GM23338 (cell line): Measurements from ENCODE around the gene GTPBP4. TPM values are rescaled to one million over a fixed set of nuclear protein-coding genes. Genes with fewer than 3 reads are reported as not detected.

Experiments used
- ATAC-seq: fragments of 200-7000 bp; cut with Tn5 transposase; 3 replicates; pipeline ENCODE4 v1.9.1; 2020
- DNase-seq: peaks from one replicate; pipeline ENCODE4 v3.0.0-alpha.2; 2015; ENCODE audit warnings: low spot score
- H2AFZ ChIP-seq: fragments of 200-600 bp; sonication (generic); 2 replicates; pipeline ENCODE4 v1.8.0; 2016; ENCODE audit warnings: antibody characterized with exemption, mild to moderate bottlenecking, moderate library complexity
- H3F3A ChIP-seq: fragments of 200-600 bp; sonication (generic); replicated peaks from 2 replicates; pipeline ENCODE4 v1.8.0; 2017; ENCODE audit warnings: antibody characterized with exemption, mixed run types, low read depth
- H3K27ac ChIP-seq: fragments of 200-600 bp; sonication (generic); 2 replicates; pipeline ENCODE4 v1.6.1; 2016; ENCODE audit warnings: low read depth
- H3K27me3 ChIP-seq: fragments of 200-600 bp; sonication (generic); 2 replicates; pipeline ENCODE4 v1.8.0; 2016; ENCODE audit warnings: mild to moderate bottlenecking, mixed run types, moderate library complexity; ENCODE audit not compliant: insufficient read depth
- H3K36me3 ChIP-seq: fragments of 200-600 bp; sonication (generic); 2 replicates; pipeline ENCODE4 v1.8.0; 2016; ENCODE audit warnings: mild to moderate bottlenecking; ENCODE audit not compliant: insufficient read depth
- H3K4me1 ChIP-seq: fragments of 200-600 bp; sonication (generic); 2 replicates; pipeline ENCODE4 v1.8.0; 2016; ENCODE audit warnings: mild to moderate bottlenecking, moderate library complexity; ENCODE audit not compliant: insufficient read depth
- H3K4me2 ChIP-seq: fragments of 200-600 bp; sonication (generic); 2 replicates; pipeline ENCODE4 v1.7.1; 2017; ENCODE audit warnings: mixed run types
- H3K4me3 ChIP-seq: fragments of 200-600 bp; sonication (generic); 2 replicates; pipeline ENCODE4 v1.6.1; 2016; ENCODE audit warnings: mixed run types
- H3K79me2 ChIP-seq: fragments of 200-600 bp; sonication (generic); replicated peaks from 2 replicates; pipeline ENCODE4 v1.8.0; 2017; ENCODE audit warnings: mild to moderate bottlenecking; ENCODE audit not compliant: insufficient read depth
- H3K9me2 ChIP-seq: fragments of 200-600 bp; sonication (generic); 2 replicates; pipeline ENCODE4 v1.8.0; 2017; ENCODE audit not compliant: insufficient read depth
- H4K20me1 ChIP-seq: fragments of 200-600 bp; sonication (generic); replicated peaks from 2 replicates; pipeline ENCODE4 v1.8.0; 2017; ENCODE audit warnings: mild to moderate bottlenecking; ENCODE audit not compliant: insufficient read depth
- H3K27ac Mint-ChIP-seq: 2 replicates; pipeline ENCODE4 v1.8.0; 2020; ENCODE audit warnings: inconsistent platforms, mild to moderate bottlenecking, moderate library complexity, mixed read lengths
- H3K27me3 Mint-ChIP-seq: 3 replicates; pipeline ENCODE4 v1.8.0; 2022; ENCODE audit warnings: low read depth, mild to moderate bottlenecking, moderate library complexity, mixed read lengths, inconsistent platforms; ENCODE audit not compliant: insufficient read depth, poor library complexity
- H3K36me3 Mint-ChIP-seq: 3 replicates; pipeline ENCODE4 v1.8.0; 2021; ENCODE audit warnings: low read depth, mild to moderate bottlenecking, inconsistent platforms, moderate library complexity, mixed read lengths
- H3K4me1 Mint-ChIP-seq: 3 replicates; pipeline ENCODE4 v1.8.0; 2020; ENCODE audit warnings: mild to moderate bottlenecking, inconsistent platforms, mixed read lengths
- H3K4me3 Mint-ChIP-seq: 3 replicates; pipeline ENCODE4 v1.8.0; 2021; ENCODE audit warnings: moderate library complexity, mild to moderate bottlenecking, inconsistent platforms, mixed read lengths
- H3K9me3 Mint-ChIP-seq: 3 replicates; pipeline ENCODE4 v1.8.0; 2020; ENCODE audit warnings: moderate library complexity, mild to moderate bottlenecking, inconsistent platforms, mixed read lengths
- EZH2 ChIP-seq: fragments of 200-600 bp; sonication (generic); IDR thresholded peaks from one replicate; pipeline ENCODE4 v1.8.0; 2017; ENCODE audit warnings: antibody characterized with exemption, mild to moderate bottlenecking, low read depth; ENCODE audit not compliant: unreplicated experiment
- EZH2phosphoT487 ChIP-seq: fragments of 200-600 bp; sonication (generic); IDR thresholded peaks from one replicate; pipeline ENCODE4 v1.8.1; 2018; ENCODE audit warnings: antibody characterized with exemption; ENCODE audit not compliant: unreplicated experiment
- JUNB ChIP-seq: IDR thresholded peaks from one replicate; pipeline ENCODE4 v1.6.1; 2016; ENCODE audit warnings: antibody characterized with exemption; ENCODE audit not compliant: unreplicated experiment
- NANOG ChIP-seq: IDR thresholded peaks from 2 replicates; pipeline ENCODE4 v1.6.1; 2016; ENCODE audit warnings: antibody characterized with exemption, borderline replicate concordance
- POLR2AphosphoS5 ChIP-seq: IDR thresholded peaks from 2 replicates; pipeline ENCODE4 v1.6.1; 2016; ENCODE audit warnings: antibody characterized with exemption, low read depth
- STAT1 ChIP-seq: IDR thresholded peaks from one replicate; pipeline ENCODE4 v1.6.1; 2016; ENCODE audit warnings: antibody characterized with exemption; ENCODE audit not compliant: unreplicated experiment
- ZNF114 ChIP-seq: fragments of 250-450 bp; sonication (Bioruptor Pico); IDR thresholded peaks from 2 replicates; pipeline ENCODE4 v1.5.0; 2020; ENCODE audit warnings: mild to moderate bottlenecking, moderate library complexity
- polyA plus RNA-seq: library from polyadenylated mRNA; unstranded; fragments of >200 nt; fragmentation: Nextera tagmentation; extraction: Ambion mirVana; gene quantifications from 2 replicates; pipeline ENCODE4 v1.2.1, GENCODE V29; 2016
- total RNA-seq: library from RNA; depleted of rRNA; stranded (reverse); fragments of >200 nt; shearing (Covaris generic); gene quantifications from 2 replicates; pipeline ENCODE4 v1.2.3, GENCODE V29; 2014
- TF ChIP-seq, protein P1 (sequence below): IDR thresholded peaks from one replicate; pipeline ENCODE4 v1.6.1; 2018; ENCODE audit warnings: antibody characterized with exemption; ENCODE audit not compliant: unreplicated experiment
- TF ChIP-seq, protein P2 (sequence below), 2 experiments: fragments of 200-600 bp in 1 of 2; sonication (generic) in 1 of 2; conservative IDR thresholded peaks; 2 replicates each; pipeline versions ENCODE4 v1.5.1 to v1.6.1; 2016 to 2017; ENCODE audit warnings: antibody characterized with exemption in 2 of 2, low read depth in 2 of 2, mild to moderate bottlenecking in 2 of 2, moderate library complexity in 1 of 2
- TF ChIP-seq, protein P3 (sequence below): fragments of 250-450 bp; sonication (Bioruptor Pico); IDR thresholded peaks from 2 replicates; pipeline ENCODE4 v1.5.0; 2020; ENCODE audit warnings: mild to moderate bottlenecking, moderate library complexity

The GTPBP4 gene
- total and polyA plus RNA-seq, 2 experiments from 2014 or later: 56.5 to 62.6 TPM

GRCh38 chr10:1020958-1021357 lies 32.7 kb downstream of the GTPBP4 start:
- no peak for DNase-seq
- TF ChIP-seq EZH2phosphoT487: no peak
- TF ChIP-seq POLR2AphosphoS5: 0 out of 2 replicates have a peak, but pooled peaks have one; percentile 1
- H4K20me1 ChIP-seq: peaks cover 3% of the 10 kb centered on the region
- no peaks in the 10 kb centered on the region for H3K9me3 Mint-ChIP-seq
- peaks cover 29% of the 10 kb centered on the region for H3K36me3 ChIP-seq
- H3K4me3 ChIP-seq: no peak overlapping the region
- H3K4me1 Mint-ChIP-seq: peaks cover 3% of the 10 kb centered on the region; the same call in 1 of the 3 replicates
- peaks cover 12% of the 10 kb centered on the region; the same call in 1 of the 2 replicates for H3F3A ChIP-seq
- ATAC-seq: peak; percentile 16
- H2AFZ ChIP-seq: no peak overlapping the region
- no peak overlapping the region for H3K4me2 ChIP-seq
- no peaks in the 10 kb centered on the region for H3K4me1 ChIP-seq
- no peaks in the 10 kb centered on the region for H3K79me2 ChIP-seq
- no peak overlapping the region for H3K27ac Mint-ChIP-seq
- no peak overlapping the region for H3K27ac ChIP-seq
- no peaks in the 10 kb centered on the region for H3K9me2 ChIP-seq
- peaks cover 6% of the 10 kb centered on the region for H3K27me3 Mint-ChIP-seq
- H3K27me3 ChIP-seq: no peaks in the 10 kb centered on the region
- no peak overlapping the region for H3K4me3 Mint-ChIP-seq
- peaks cover 52% of the 10 kb centered on the region for H3K36me3 Mint-ChIP-seq

GRCh38 chr10:1022413-1022812 lies 34.2 kb downstream of the GTPBP4 start:
- H3K9me3 Mint-ChIP-seq: no peaks in the 10 kb centered on the region
- no peak overlapping the region for H3K27ac Mint-ChIP-seq
- peak overlapping the region; percentile 60; the same call in 1 of the 2 replicates for H3K27ac ChIP-seq
- peak; percentile 60 for ATAC-seq
- no peak overlapping the region for H3K4me2 ChIP-seq
- H3K9me2 ChIP-seq: no peaks in the 10 kb centered on the region
- H4K20me1 ChIP-seq: no peaks in the 10 kb centered on the region; the same call in none of the 2 replicates
- peaks cover 17% of the 10 kb centered on the region for H3K36me3 ChIP-seq
- no peaks in the 10 kb centered on the region for H3K4me1 ChIP-seq
- peaks cover 38% of the 10 kb centered on the region for H3K36me3 Mint-ChIP-seq
- no peak overlapping the region for H3K4me3 ChIP-seq
- H3K79me2 ChIP-seq: no peaks in the 10 kb centered on the region
- peaks cover 3% of the 10 kb centered on the region; the same call in 1 of the 3 replicates for H3K4me1 Mint-ChIP-seq
- no peak overlapping the region for H3K4me3 Mint-ChIP-seq
- DNase-seq: peak; percentile 35
- H3F3A ChIP-seq: peaks cover 12% of the 10 kb centered on the region; the same call in 1 of the 2 replicates
- H3K27me3 Mint-ChIP-seq: peaks cover 6% of the 10 kb centered on the region
- H3K27me3 ChIP-seq: no peaks in the 10 kb centered on the region
- H2AFZ ChIP-seq: no peak overlapping the region
- TF ChIP-seq JUNB (no peak), POLR2AphosphoS5 (no peak), STAT1 (no peak), ZNF114 (CRISPR knock-in tag) (no peak), NANOG (no peak), EZH2 (no peak), EZH2phosphoT487 (no peak)
- TF ChIP-seq, protein P1, sequence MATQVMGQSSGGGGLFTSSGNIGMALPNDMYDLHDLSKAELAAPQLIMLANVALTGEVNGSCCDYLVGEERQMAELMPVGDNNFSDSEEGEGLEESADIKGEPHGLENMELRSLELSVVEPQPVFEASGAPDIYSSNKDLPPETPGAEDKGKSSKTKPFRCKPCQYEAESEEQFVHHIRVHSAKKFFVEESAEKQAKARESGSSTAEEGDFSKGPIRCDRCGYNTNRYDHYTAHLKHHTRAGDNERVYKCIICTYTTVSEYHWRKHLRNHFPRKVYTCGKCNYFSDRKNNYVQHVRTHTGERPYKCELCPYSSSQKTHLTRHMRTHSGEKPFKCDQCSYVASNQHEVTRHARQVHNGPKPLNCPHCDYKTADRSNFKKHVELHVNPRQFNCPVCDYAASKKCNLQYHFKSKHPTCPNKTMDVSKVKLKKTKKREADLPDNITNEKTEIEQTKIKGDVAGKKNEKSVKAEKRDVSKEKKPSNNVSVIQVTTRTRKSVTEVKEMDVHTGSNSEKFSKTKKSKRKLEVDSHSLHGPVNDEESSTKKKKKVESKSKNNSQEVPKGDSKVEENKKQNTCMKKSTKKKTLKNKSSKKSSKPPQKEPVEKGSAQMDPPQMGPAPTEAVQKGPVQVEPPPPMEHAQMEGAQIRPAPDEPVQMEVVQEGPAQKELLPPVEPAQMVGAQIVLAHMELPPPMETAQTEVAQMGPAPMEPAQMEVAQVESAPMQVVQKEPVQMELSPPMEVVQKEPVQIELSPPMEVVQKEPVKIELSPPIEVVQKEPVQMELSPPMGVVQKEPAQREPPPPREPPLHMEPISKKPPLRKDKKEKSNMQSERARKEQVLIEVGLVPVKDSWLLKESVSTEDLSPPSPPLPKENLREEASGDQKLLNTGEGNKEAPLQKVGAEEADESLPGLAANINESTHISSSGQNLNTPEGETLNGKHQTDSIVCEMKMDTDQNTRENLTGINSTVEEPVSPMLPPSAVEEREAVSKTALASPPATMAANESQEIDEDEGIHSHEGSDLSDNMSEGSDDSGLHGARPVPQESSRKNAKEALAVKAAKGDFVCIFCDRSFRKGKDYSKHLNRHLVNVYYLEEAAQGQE: no peak
- TF ChIP-seq, protein P2, sequence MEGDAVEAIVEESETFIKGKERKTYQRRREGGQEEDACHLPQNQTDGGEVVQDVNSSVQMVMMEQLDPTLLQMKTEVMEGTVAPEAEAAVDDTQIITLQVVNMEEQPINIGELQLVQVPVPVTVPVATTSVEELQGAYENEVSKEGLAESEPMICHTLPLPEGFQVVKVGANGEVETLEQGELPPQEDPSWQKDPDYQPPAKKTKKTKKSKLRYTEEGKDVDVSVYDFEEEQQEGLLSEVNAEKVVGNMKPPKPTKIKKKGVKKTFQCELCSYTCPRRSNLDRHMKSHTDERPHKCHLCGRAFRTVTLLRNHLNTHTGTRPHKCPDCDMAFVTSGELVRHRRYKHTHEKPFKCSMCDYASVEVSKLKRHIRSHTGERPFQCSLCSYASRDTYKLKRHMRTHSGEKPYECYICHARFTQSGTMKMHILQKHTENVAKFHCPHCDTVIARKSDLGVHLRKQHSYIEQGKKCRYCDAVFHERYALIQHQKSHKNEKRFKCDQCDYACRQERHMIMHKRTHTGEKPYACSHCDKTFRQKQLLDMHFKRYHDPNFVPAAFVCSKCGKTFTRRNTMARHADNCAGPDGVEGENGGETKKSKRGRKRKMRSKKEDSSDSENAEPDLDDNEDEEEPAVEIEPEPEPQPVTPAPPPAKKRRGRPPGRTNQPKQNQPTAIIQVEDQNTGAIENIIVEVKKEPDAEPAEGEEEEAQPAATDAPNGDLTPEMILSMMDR (conservative IDR thresholded peaks at IDR 0.05; ENCODE audit: low read depth in 2 of 2): no peak
- TF ChIP-seq, protein P3, sequence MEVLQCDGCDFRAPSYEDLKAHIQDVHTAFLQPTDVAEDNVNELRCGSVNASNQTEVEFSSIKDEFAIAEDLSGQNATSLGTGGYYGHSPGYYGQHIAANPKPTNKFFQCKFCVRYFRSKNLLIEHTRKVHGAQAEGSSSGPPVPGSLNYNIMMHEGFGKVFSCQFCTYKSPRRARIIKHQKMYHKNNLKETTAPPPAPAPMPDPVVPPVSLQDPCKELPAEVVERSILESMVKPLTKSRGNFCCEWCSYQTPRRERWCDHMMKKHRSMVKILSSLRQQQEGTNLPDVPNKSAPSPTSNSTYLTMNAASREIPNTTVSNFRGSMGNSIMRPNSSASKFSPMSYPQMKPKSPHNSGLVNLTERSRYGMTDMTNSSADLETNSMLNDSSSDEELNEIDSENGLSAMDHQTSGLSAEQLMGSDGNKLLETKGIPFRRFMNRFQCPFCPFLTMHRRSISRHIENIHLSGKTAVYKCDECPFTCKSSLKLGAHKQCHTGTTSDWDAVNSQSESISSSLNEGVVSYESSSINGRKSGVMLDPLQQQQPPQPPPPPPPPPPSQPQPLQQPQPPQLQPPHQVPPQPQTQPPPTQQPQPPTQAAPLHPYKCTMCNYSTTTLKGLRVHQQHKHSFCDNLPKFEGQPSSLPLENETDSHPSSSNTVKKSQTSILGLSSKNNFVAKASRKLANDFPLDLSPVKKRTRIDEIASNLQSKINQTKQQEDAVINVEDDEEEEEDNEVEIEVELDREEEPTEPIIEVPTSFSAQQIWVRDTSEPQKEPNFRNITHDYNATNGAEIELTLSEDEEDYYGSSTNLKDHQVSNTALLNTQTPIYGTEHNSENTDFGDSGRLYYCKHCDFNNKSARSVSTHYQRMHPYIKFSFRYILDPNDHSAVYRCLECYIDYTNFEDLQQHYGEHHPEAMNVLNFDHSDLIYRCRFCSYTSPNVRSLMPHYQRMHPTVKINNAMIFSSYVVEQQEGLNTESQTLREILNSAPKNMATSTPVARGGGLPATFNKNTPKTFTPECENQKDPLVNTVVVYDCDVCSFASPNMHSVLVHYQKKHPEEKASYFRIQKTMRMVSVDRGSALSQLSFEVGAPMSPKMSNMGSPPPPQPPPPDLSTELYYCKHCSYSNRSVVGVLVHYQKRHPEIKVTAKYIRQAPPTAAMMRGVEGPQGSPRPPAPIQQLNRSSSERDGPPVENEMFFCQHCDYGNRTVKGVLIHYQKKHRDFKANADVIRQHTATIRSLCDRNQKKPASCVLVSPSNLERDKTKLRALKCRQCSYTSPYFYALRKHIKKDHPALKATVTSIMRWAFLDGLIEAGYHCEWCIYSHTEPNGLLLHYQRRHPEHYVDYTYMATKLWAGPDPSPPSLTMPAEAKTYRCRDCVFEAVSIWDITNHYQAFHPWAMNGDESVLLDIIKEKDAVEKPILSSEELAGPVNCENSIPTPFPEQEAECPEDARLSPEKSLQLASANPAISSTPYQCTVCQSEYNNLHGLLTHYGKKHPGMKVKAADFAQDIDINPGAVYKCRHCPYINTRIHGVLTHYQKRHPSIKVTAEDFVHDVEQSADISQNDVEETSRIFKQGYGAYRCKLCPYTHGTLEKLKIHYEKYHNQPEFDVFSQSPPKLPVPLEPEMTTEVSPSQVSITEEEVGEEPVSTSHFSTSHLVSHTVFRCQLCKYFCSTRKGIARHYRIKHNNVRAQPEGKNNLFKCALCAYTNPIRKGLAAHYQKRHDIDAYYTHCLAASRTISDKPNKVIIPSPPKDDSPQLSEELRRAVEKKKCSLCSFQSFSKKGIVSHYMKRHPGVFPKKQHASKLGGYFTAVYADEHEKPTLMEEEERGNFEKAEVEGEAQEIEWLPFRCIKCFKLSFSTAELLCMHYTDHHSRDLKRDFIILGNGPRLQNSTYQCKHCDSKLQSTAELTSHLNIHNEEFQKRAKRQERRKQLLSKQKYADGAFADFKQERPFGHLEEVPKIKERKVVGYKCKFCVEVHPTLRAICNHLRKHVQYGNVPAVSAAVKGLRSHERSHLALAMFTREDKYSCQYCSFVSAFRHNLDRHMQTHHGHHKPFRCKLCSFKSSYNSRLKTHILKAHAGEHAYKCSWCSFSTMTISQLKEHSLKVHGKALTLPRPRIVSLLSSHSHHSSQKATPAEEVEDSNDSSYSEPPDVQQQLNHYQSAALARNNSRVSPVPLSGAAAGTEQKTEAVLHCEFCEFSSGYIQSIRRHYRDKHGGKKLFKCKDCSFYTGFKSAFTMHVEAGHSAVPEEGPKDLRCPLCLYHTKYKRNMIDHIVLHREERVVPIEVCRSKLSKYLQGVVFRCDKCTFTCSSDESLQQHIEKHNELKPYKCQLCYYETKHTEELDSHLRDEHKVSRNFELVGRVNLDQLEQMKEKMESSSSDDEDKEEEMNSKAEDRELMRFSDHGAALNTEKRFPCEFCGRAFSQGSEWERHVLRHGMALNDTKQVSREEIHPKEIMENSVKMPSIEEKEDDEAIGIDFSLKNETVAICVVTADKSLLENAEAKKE (CRISPR knock-in tag): no peak
